Prostate gland (tissue), 2 donors: Measurements from ENCODE around the gene ZNF84. TPM values are rescaled to one million over a fixed set of nuclear protein-coding genes. Genes with fewer than 3 reads are reported as not detected.
A peak's percentile ranks its signal among the peaks of the same experiment; 100 is the strongest.

ENCODE experiments used
- DNase-seq: peaks from one replicate; pipeline ENCODE4 v3.0.0-alpha.2; 2019; ENCODE audit warnings: low spot score
- H3K27ac ChIP-seq, 2 donors: fragments of 200-600 bp; sonication (generic); 2 replicates each; pipeline ENCODE4 v1.5.1; 2017 to 2019
- H3K27me3 ChIP-seq: fragments of 200-600 bp; sonication (generic); replicated peaks from 2 replicates; pipeline ENCODE4 v1.5.1; 2019; ENCODE audit not compliant: insufficient read depth
- H3K36me3 ChIP-seq, 2 donors: fragments of 200-600 bp; sonication (generic); 1 replicate in 1 of 2; 2 replicates in 1 of 2; pipeline versions ENCODE4 v1.5.1 to v1.8.1; 2017 to 2019
- H3K4me1 ChIP-seq: fragments of 200-600 bp; sonication (generic); replicated peaks from 2 replicates; pipeline ENCODE4 v1.5.1; 2019
- H3K4me3 ChIP-seq, 2 donors: fragments of 200-600 bp; sonication (generic); 2 replicates each; pipeline ENCODE4 v1.5.1; 2017 to 2019
- H3K9me3 ChIP-seq: fragments of 200-600 bp; sonication (generic); 2 replicates; pipeline ENCODE4 v1.5.1; 2017
- CTCF ChIP-seq, 4 experiments: fragments of 200-600 bp in 2 of 4; fragments of 450-650 bp in 2 of 4; sonication (generic) in 2 of 4; IDR thresholded peaks; 1 replicate in 3 of 4; 2 replicates in 1 of 4; pipeline ENCODE4 v1.5.1; 2016 to 2019; ENCODE audit warnings: antibody characterized with exemption in 4 of 4, mild to moderate bottlenecking in 2 of 4, moderate library complexity in 2 of 4
- POLR2A ChIP-seq: fragments of 450-650 bp; IDR thresholded peaks from one replicate; pipeline ENCODE4 v1.6.1; 2016; ENCODE audit warnings: antibody characterized with exemption, mild to moderate bottlenecking
- POLR2AphosphoS5 ChIP-seq: sonication (generic); formaldehyde crosslinking; IDR thresholded peaks from one replicate; pipeline ENCODE4 v1.6.1; 2017; ENCODE audit warnings: antibody characterized with exemption
- WGBS: methylation state at CpG from one replicate; pipeline ENCODE4 v1.1.5; 2018; 5-methylcytosine and 5-hydroxymethylcytosine counted together
- intact Hi-C: fragments of 100-400 bp; cut with DNase I; formaldehyde crosslinking; loops from one replicate; pipeline ENCODE4 v1.14.2; 2022
- total RNA-seq, 2 donors: library from RNA; depleted of rRNA; stranded (reverse); fragments of >200 nt; gene quantifications; one replicate each; pipeline ENCODE4 v1.1.0, GENCODE V29; 2016

The ZNF84 gene
- total RNA-seq, 2 donors from 2014 or later, result 22.2 to 52.0 TPM

- WGBS, result 28% methylated on average over 17 of the region's 17 CpGs
- H3K4me3 ChIP-seq, result peak overlapping the region; percentile 68 to 86
- H3K9me3 ChIP-seq, result peaks cover 4% of the 10 kb centered on the region
- H3K27ac ChIP-seq, result peak overlapping the region; percentile 97 to 98
- no peaks in the 10 kb centered on the region for H3K4me1 ChIP-seq
- no peak for DNase-seq
- intact Hi-C loops, result loop anchor here (2.0 to 5.0 kb wide), 3 partner anchors 44 to 94 kb away; partner anchors contain the start of genes ZNF10, ZNF26, ZNF84 and ZNF891
- H3K36me3 ChIP-seq, result peaks cover 10 to 31% of the 10 kb centered on the region in 2 donors
- TF ChIP-seq POLR2A (no peak), CTCF (IDR thresholded peaks at IDR 0.05) (no peak), POLR2AphosphoS5 (no peak)
- H3K27me3 ChIP-seq, result no peaks in the 10 kb centered on the region
These were observed 44.0 kb downstream of the ZNF84 start for GRCh38 chr12:133081159-133081780.

- H3K36me3 ChIP-seq, result peaks cover 10 to 36% of the 10 kb centered on the region in 2 donors
- H3K4me3 ChIP-seq, result no peak overlapping the region
- no peak for TF ChIP-seq CTCF (IDR thresholded peaks at IDR 0.05)
- TF ChIP-seq POLR2A, result no peak
- no peak overlapping the region for H3K27ac ChIP-seq
- WGBS, result 100% methylated on average over 6 of the region's 6 CpGs
- H3K4me1 ChIP-seq, result no peaks in the 10 kb centered on the region
- peaks cover 4% of the 10 kb centered on the region for H3K9me3 ChIP-seq
- no peak for DNase-seq
- intact Hi-C loops, result loop anchor here (5.0 kb wide), 1 partner anchor 96 kb away; the partner anchor contains the start of gene ZNF26
- H3K27me3 ChIP-seq, result no peaks in the 10 kb centered on the region
These were observed 46.0 kb downstream of the ZNF84 start for GRCh38 chr12:133083345-133083744.

- no peak for TF ChIP-seq CTCF (IDR thresholded peaks at IDR 0.05)
- TF ChIP-seq POLR2AphosphoS5, result no peak
- TF ChIP-seq POLR2A, result no peak
- H3K27me3 ChIP-seq, result no peaks in the 10 kb centered on the region
- 98% methylated on average over 3 of the region's 3 CpGs for WGBS
- DNase-seq, result no peak
- no peak overlapping the region for H3K27ac ChIP-seq
- peaks cover 12 to 15% of the 10 kb centered on the region in 2 donors for H3K36me3 ChIP-seq
- H3K4me3 ChIP-seq, result no peak overlapping the region
- no peaks in the 10 kb centered on the region for H3K4me1 ChIP-seq
- intact Hi-C loops, result no loop called here
- peaks cover 25% of the 10 kb centered on the region for H3K9me3 ChIP-seq
These were observed 68.3 kb downstream of the ZNF84 start for GRCh38 chr12:133105620-133106019.

GRCh38 chr12:133106253-133106652 lies 68.9 kb downstream of the ZNF84 start:
- intact Hi-C loops, result no loop called here
- H3K4me1 ChIP-seq, result no peaks in the 10 kb centered on the region
- TF ChIP-seq POLR2AphosphoS5, result no peak
- no peak for TF ChIP-seq CTCF (IDR thresholded peaks at IDR 0.05)
- TF ChIP-seq POLR2A, result no peak
- no peak for DNase-seq
- H3K27me3 ChIP-seq, result no peaks in the 10 kb centered on the region
- peaks cover 26% of the 10 kb centered on the region for H3K9me3 ChIP-seq
- WGBS, result 96% methylated on average over 5 of the region's 5 CpGs
- H3K27ac ChIP-seq, result no peak overlapping the region
- no peak overlapping the region for H3K4me3 ChIP-seq
- H3K36me3 ChIP-seq, result peaks cover 9 to 14% of the 10 kb centered on the region in 2 donors

GRCh38 chr12:133107121-133107520 lies 69.8 kb downstream of the ZNF84 start:
- H3K27ac ChIP-seq, result no peak overlapping the region
- peaks cover 9 to 10% of the 10 kb centered on the region in 2 donors for H3K36me3 ChIP-seq
- WGBS, result 93% methylated on average over 1 of the region's 1 CpG
- intact Hi-C loops, result no loop called here
- H3K27me3 ChIP-seq, result no peaks in the 10 kb centered on the region
- H3K9me3 ChIP-seq, result peaks cover 26% of the 10 kb centered on the region
- H3K4me1 ChIP-seq, result no peaks in the 10 kb centered on the region
- no peak overlapping the region for H3K4me3 ChIP-seq
- no peak for TF ChIP-seq CTCF (IDR thresholded peaks at IDR 0.05)
- TF ChIP-seq POLR2AphosphoS5, result no peak
- no peak for TF ChIP-seq POLR2A
- no peak for DNase-seq
